ENCODE results near the gene THRA. TPM values are rescaled to one million over a fixed set of nuclear protein-coding genes. Genes with fewer than 3 reads are reported as not detected.

Gene THRA
- total RNA-seq, 4 donors from 2014 or later, result 19.7 to 124 (median 63.1) TPM

- DNase-seq, result peak; percentile 39 to 66
- H3K27ac ChIP-seq, result peak overlapping the region; percentile 90 to 99
- H3K4me3 ChIP-seq, result no peak overlapping the region
- H3K9me3 ChIP-seq, result no peaks in the 10 kb centered on the region
- no peak for TF ChIP-seq POLR2A (IDR thresholded peaks at IDR 0.05)
- no peak for TF ChIP-seq CTCF (IDR thresholded peaks at IDR 0.05)
- H3K36me3 ChIP-seq, result no peaks in the 10 kb centered on the region
- peaks cover 52 to 55% of the 10 kb centered on the region in 2 donors for H3K4me1 ChIP-seq
- intact Hi-C loops (cut with DNase I; ENCODE audit: low total_unique reads), result no loop called here
- H3K27me3 ChIP-seq, result no peaks in the 10 kb centered on the region
Measured at GRCh38 chr17:40104594-40105486, 42.1 kb downstream of the THRA start.

- intact Hi-C loops (cut with DNase I; ENCODE audit: low total_unique reads), result no loop called here
- H3K36me3 ChIP-seq, result no peaks in the 10 kb centered on the region
- TF ChIP-seq POLR2A (IDR thresholded peaks at IDR 0.05), result no peak
- TF ChIP-seq CTCF (IDR thresholded peaks at IDR 0.05), result no peak
- peaks cover 59 to 66% of the 10 kb centered on the region in 2 donors for H3K4me1 ChIP-seq
- no peaks in the 10 kb centered on the region for H3K9me3 ChIP-seq
- H3K27me3 ChIP-seq, result no peaks in the 10 kb centered on the region
- no peak overlapping the region for H3K4me3 ChIP-seq
- peak overlapping the region; percentile 90 to 99 for H3K27ac ChIP-seq
- DNase-seq, result no peak
Measured at GRCh38 chr17:40105861-40106759, 43.3 kb downstream of the THRA start.

GRCh38 chr17:40106760-40107521 is 44.2 kb downstream of the THRA start:
- TF ChIP-seq POLR2A (IDR thresholded peaks at IDR 0.05), result no peak
- TF ChIP-seq CTCF (IDR thresholded peaks at IDR 0.05), result no peak
- Histone ChIP-seq H3K9me3 (no peaks in the 10 kb centered on the region), H3K27me3 (no peaks in the 10 kb centered on the region), H3K4me1 (peaks cover 61 to 63% of the 10 kb centered on the region in 2 donors), H3K36me3 (no peaks in the 10 kb centered on the region), H3K27ac (peak overlapping the region; percentile 90 to 99), H3K4me3 (no peak overlapping the region)
- intact Hi-C loops (cut with DNase I; ENCODE audit: low total_unique reads), result no loop called here
- DNase-seq, result peak; percentile 62 to 64

- Histone ChIP-seq H3K4me3 (peak overlapping the region in 1 of 2 donors; percentile 7), H3K9me3 (no peaks in the 10 kb centered on the region), H3K36me3 (no peaks in the 10 kb centered on the region), H3K27me3 (no peaks in the 10 kb centered on the region), H3K4me1 (peaks cover 59 to 65% of the 10 kb centered on the region in 2 donors), H3K27ac (peak overlapping the region; percentile 90 to 99)
- intact Hi-C loops (cut with DNase I; ENCODE audit: low total_unique reads), result no loop called here
- no peak for TF ChIP-seq POLR2A (IDR thresholded peaks at IDR 0.05)
- TF ChIP-seq CTCF (IDR thresholded peaks at IDR 0.05), result no peak
- DNase-seq, result peak; percentile 43 to 54
Measured at GRCh38 chr17:40107522-40108174, 44.9 kb downstream of the THRA start.
